SK-N-MC (cell line): Measurements from ENCODE around the gene CSNK2B.
A peak's percentile ranks its signal among the peaks of the same experiment; 100 is the strongest.

Experiments
- DNase-seq: peaks from one replicate; pipeline ENCODE4 v3.0.0-alpha.2; 2011; ENCODE audit warnings: low read depth, low spot score
- H3K27ac ChIP-seq: fragments of 200-600 bp; sonication (generic); 2 replicates; pipeline ENCODE4 v1.5.1; 2016; ENCODE audit warnings: mixed run types
- H3K36me3 ChIP-seq: fragments of 200-600 bp; sonication (generic); 2 replicates; pipeline ENCODE4 v1.6.1; 2017; ENCODE audit warnings: antibody characterized with exemption, low read length, mixed read lengths; ENCODE audit not compliant: insufficient read depth
- H3K4me3 ChIP-seq: fragments of 200-600 bp; sonication (generic); 2 replicates; pipeline ENCODE4 v1.5.1; 2016
- H3K9ac ChIP-seq: fragments of 200-600 bp; sonication (generic); 2 replicates; pipeline ENCODE4 v1.8.0; 2017; ENCODE audit warnings: mixed run types, mixed read lengths; ENCODE audit not compliant: insufficient read length
- H3K9me3 ChIP-seq: fragments of 200-600 bp; sonication (generic); 2 replicates; pipeline ENCODE4 v1.6.1; 2017; ENCODE audit warnings: low read depth, mild to moderate bottlenecking, antibody characterized with exemption, low read length, moderate library complexity, mixed read lengths
- EZH2 ChIP-seq: fragments of 200-600 bp; sonication (generic); IDR thresholded peaks from one replicate; pipeline ENCODE4 v1.6.1; 2017; ENCODE audit warnings: antibody characterized with exemption
- FOXP2 ChIP-seq: optimal IDR thresholded peaks from 2 replicates; pipeline ENCODE3; 2011; ENCODE audit warnings: mild to moderate bottlenecking, moderate library complexity; ENCODE audit not compliant: insufficient read depth; ENCODE audit errors: extremely low read length, control extremely low read depth
- POLR2AphosphoS5 ChIP-seq: IDR thresholded peaks from 2 replicates; pipeline ENCODE4 v1.6.1; 2012; ENCODE audit warnings: mild to moderate bottlenecking, low read depth, low read length, borderline replicate concordance

Gene CSNK2B

GRCh38 chr6:31642798-31643570, 22.9 kb upstream of the CSNK2B start:
- Histone ChIP-seq H3K36me3 (peaks cover 84% of the 10 kb centered on the region), H3K9me3 (no peaks in the 10 kb centered on the region), H3K27ac (no peak overlapping the region), H3K4me3 (no peak overlapping the region), H3K9ac (no peak overlapping the region)
- DNase-seq, result no peak
- no peak for TF ChIP-seq FOXP2
- TF ChIP-seq EZH2, result no peak
- TF ChIP-seq POLR2AphosphoS5, result no peak

GRCh38 chr6:31643818-31644454, 21.9 kb upstream of the CSNK2B start:
- H3K9me3 ChIP-seq, result no peaks in the 10 kb centered on the region
- H3K36me3 ChIP-seq, result peaks cover 87% of the 10 kb centered on the region
- no peak overlapping the region for H3K4me3 ChIP-seq
- H3K27ac ChIP-seq, result no peak overlapping the region
- TF ChIP-seq EZH2 (no peak), POLR2AphosphoS5 (no peak), FOXP2 (no peak)
- DNase-seq, result no peak
- no peak overlapping the region for H3K9ac ChIP-seq

- no peaks in the 10 kb centered on the region for H3K9me3 ChIP-seq
- no peak overlapping the region for H3K4me3 ChIP-seq
- H3K9ac ChIP-seq, result no peak overlapping the region
- TF ChIP-seq EZH2 (no peak), POLR2AphosphoS5 (no peak), FOXP2 (no peak)
- H3K36me3 ChIP-seq, result peaks cover 83% of the 10 kb centered on the region
- H3K27ac ChIP-seq, result no peak overlapping the region
- no peak for DNase-seq
Observed at GRCh38 chr6:31645325-31645724, 20.6 kb upstream of the CSNK2B start.

- no peak for DNase-seq
- H3K9me3 ChIP-seq, result no peaks in the 10 kb centered on the region
- H3K36me3 ChIP-seq, result peaks cover 33% of the 10 kb centered on the region
- H3K27ac ChIP-seq, result 0 out of 2 replicates have a peak overlapping the region, but pooled peaks have one; percentile 95
- TF ChIP-seq EZH2, result no peak
- no peak for TF ChIP-seq POLR2AphosphoS5
- no peak for TF ChIP-seq FOXP2
- peak overlapping the region; percentile 84 for H3K9ac ChIP-seq
- H3K4me3 ChIP-seq, result peak overlapping the region; percentile 85
Observed at GRCh38 chr6:31651602-31652191, 14.2 kb upstream of the CSNK2B start.

- Histone ChIP-seq H3K27ac (peak overlapping the region; percentile 95), H3K4me3 (peak overlapping the region; percentile 85), H3K9me3 (no peaks in the 10 kb centered on the region), H3K9ac (peak overlapping the region; percentile 84), H3K36me3 (peaks cover 22% of the 10 kb centered on the region)
- no peak for DNase-seq
- TF ChIP-seq FOXP2 (no peak), POLR2AphosphoS5 (peak; percentile 84)
Observed at GRCh38 chr6:31652925-31653724, 12.8 kb upstream of the CSNK2B start.

GRCh38 chr6:31654574-31655348, 11.1 kb upstream of the CSNK2B start:
- TF ChIP-seq FOXP2, result no peak
- TF ChIP-seq EZH2, result no peak
- TF ChIP-seq POLR2AphosphoS5, result no peak
- no peak overlapping the region for H3K9ac ChIP-seq

More at GRCh38 chr6:31654574-31655348, 11.1 kb upstream of the CSNK2B start:
- Histone ChIP-seq H3K36me3 (peaks cover 7% of the 10 kb centered on the region; the same call in 1 of the 2 replicates), H3K4me3 (no peak overlapping the region), H3K9me3 (no peaks in the 10 kb centered on the region), H3K27ac (no peak overlapping the region)
- no peak for DNase-seq
